ENCODE results near the gene CHAC1. TPM values are rescaled to one million over a fixed set of nuclear protein-coding genes. Genes with fewer than 3 reads are reported as not detected.

The CHAC1 gene
- polyA plus RNA-seq, 2 of the 4 experiments (the other 2 are of a cell fraction), result 4.9 to 22.2 TPM

DNA sequence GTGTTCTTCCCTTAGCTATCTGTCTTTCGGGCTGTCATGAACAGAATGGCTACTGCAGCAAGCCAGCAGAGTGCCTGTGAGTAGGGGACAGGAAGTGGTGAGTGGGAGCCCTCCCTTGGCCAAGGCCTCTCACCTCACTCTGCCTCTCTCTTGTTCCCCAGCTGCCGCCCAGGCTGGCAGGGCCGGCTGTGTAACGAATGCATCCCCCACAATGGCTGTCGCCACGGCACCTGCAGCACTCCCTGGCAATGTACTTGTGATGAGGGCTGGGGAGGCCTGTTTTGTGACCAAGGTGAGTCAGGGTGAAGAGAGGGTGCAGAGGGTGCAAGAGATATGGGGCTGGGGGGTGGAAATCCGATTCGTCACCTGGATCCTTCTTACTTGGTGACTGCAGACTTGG is 21.1 kb upstream of the CHAC1 start (continued):
- no peak for TF ChIP-seq ELK1 (IDR thresholded peaks at IDR 0.05; ENCODE audit: low read depth, low read length)
- no peak for TF ChIP-seq RARB (CRISPR knock-in tag; IDR thresholded peaks at IDR 0.05)
- no peak for TF ChIP-seq ZFP36 (IDR thresholded peaks at IDR 0.05; ENCODE audit: borderline replicate concordance, partially characterized antibody)
- no peak for TF ChIP-seq HDAC2 (IDR thresholded peaks at IDR 0.05)
- TF ChIP-seq RCOR1 (IDR thresholded peaks at IDR 0.05; ENCODE audit: low read depth, low read length), result no peak

GRCh38 chr15:40932649-40933516 is 20.4 kb upstream of the CHAC1 start:
- TF ChIP-seq CHD2 (IDR thresholded peaks at IDR 0.05; ENCODE audit: low read length, partially characterized antibody) (no peak), NR3C1 (IDR thresholded peaks at IDR 0.05) (no peak), ZSCAN20 (CRISPR knock-in tag; IDR thresholded peaks at IDR 0.05) (no peak), SMC3 (IDR thresholded peaks at IDR 0.05) (no peak), PBX3 (IDR thresholded peaks at IDR 0.05) (no peak), RCOR1 (IDR thresholded peaks at IDR 0.05; ENCODE audit: low read depth, low read length) (no peak), NPAS2 (CRISPR knock-in tag; IDR thresholded peaks at IDR 0.05; ENCODE audit: borderline replicate concordance) (no peak), SREBF2 (IDR thresholded peaks at IDR 0.05) (no peak), MAZ (IDR thresholded peaks at IDR 0.05; ENCODE audit: borderline replicate concordance, low read depth, low read length) (no peak), FOSL2 (IDR thresholded peaks at IDR 0.05) (no peak), FOSL2 (CRISPR knock-in tag; IDR thresholded peaks at IDR 0.05) (no peak), FOSB (CRISPR knock-in tag; IDR thresholded peaks at IDR 0.05) (no peak)
- 49% methylated on average over 11 of the region's 11 CpGs for WGBS (ENCODE audit: missing lambda C conversion rate)
- Histone ChIP-seq H3K4me3 (no peak overlapping the region), H3K27ac (no peak overlapping the region), H3K4me1 (peaks cover 27% of the 10 kb centered on the region; the same call in 1 of the 3 replicates), H3K4me2 (no peak overlapping the region), H3K9me3 (no peaks in the 10 kb centered on the region)
- no peak for FAIRE-seq
- no peak for ATAC-seq
- DNase-seq (ENCODE audit: low read depth in 1 of 2, low spot score in 1 of 2), result no peak
- ChIA-PET POLR2A (no interaction called here), CTCF (interaction anchor here (1.3 to 6.8 kb wide), 4 partner anchors 8 to 252 kb away, joined by 3 to 70 read pairs (median 14); no protein-coding TSS in a partner anchor)

GRCh38 chr15:40933517-40933902 is 19.8 kb upstream of the CHAC1 start:
- Histone ChIP-seq H3K4me3 (no peak overlapping the region), H3K27ac (no peak overlapping the region), H3K9me3 (no peaks in the 10 kb centered on the region), H3K4me2 (no peak overlapping the region), H3K4me1 (peaks cover 28% of the 10 kb centered on the region; the same call in 2 of the 3 replicates)
- FAIRE-seq, result no peak
- WGBS (ENCODE audit: missing lambda C conversion rate), result 52% methylated on average over 3 of the region's 3 CpGs
- no peak for DNase-seq (ENCODE audit: low read depth in 1 of 2, low spot score in 1 of 2)
- POLR2A ChIA-PET, result no interaction called here
- ATAC-seq, result no peak
- CTCF ChIA-PET, result interaction anchor here (0.6 to 6.8 kb wide), 4 partner anchors 7 to 252 kb away, joined by 3 to 70 read pairs (median 12); no protein-coding TSS in a partner anchor
- TF ChIP-seq KDM1A (IDR thresholded peaks at IDR 0.05; ENCODE audit: low read depth), result no peak
- TF ChIP-seq, protein P1, sequence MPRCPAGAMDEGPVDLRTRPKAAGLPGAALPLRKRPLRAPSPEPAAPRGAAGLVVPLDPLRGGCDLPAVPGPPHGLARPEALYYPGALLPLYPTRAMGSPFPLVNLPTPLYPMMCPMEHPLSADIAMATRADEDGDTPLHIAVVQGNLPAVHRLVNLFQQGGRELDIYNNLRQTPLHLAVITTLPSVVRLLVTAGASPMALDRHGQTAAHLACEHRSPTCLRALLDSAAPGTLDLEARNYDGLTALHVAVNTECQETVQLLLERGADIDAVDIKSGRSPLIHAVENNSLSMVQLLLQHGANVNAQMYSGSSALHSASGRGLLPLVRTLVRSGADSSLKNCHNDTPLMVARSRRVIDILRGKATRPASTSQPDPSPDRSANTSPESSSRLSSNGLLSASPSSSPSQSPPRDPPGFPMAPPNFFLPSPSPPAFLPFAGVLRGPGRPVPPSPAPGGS (IDR thresholded peaks at IDR 0.05), result no peak
- TF ChIP-seq RARB (CRISPR knock-in tag; IDR thresholded peaks at IDR 0.05), result no peak
- TF ChIP-seq CBX8 (IDR thresholded peaks at IDR 0.05), result no peak
- no peak for TF ChIP-seq FOXS1 (CRISPR knock-in tag; IDR thresholded peaks at IDR 0.05)
- no peak for TF ChIP-seq BHLHE40 (IDR thresholded peaks at IDR 0.05; ENCODE audit: low read depth, low read length)
- no peak for TF ChIP-seq USF2 (IDR thresholded peaks at IDR 0.05)
- TF ChIP-seq HOXB5 (CRISPR knock-in tag; IDR thresholded peaks at IDR 0.05), result no peak
- TF ChIP-seq E2F6 (IDR thresholded peaks at IDR 0.05; ENCODE audit: borderline replicate concordance, low read depth), result no peak
- TF ChIP-seq EHMT2 (IDR thresholded peaks at IDR 0.05; ENCODE audit: low read depth), result no peak
- no peak for TF ChIP-seq HDAC2 (IDR thresholded peaks at IDR 0.05)
- no peak for TF ChIP-seq ZNF302 (CRISPR knock-in tag; IDR thresholded peaks at IDR 0.05)
- TF ChIP-seq EHF (CRISPR knock-in tag; IDR thresholded peaks at IDR 0.05), result no peak
- no peak for TF ChIP-seq ATOH8 (CRISPR knock-in tag; IDR thresholded peaks at IDR 0.05; ENCODE audit: low read depth)
- no peak for TF ChIP-seq CHD2 (IDR thresholded peaks at IDR 0.05; ENCODE audit: low read length, partially characterized antibody)
- TF ChIP-seq JUNB (IDR thresholded peaks at IDR 0.05), result no peak
- TF ChIP-seq CBX2 (IDR thresholded peaks at IDR 0.05; ENCODE audit: borderline replicate concordance, low read depth), result no peak
